Body of pancreas (tissue), 4 donors: ENCODE data around the gene UPP1.

Experiments used
- POLR2A ChIP-seq, 3 donors: fragments of 450-650 bp; IDR thresholded peaks; one replicate each; pipeline ENCODE4 v1.6.1; 2016; ENCODE audit warnings: antibody characterized with exemption in 3 of 3, mild to moderate bottlenecking in 2 of 3
- TF ChIP-seq, protein P1 (sequence below), 7 experiments: fragments of 450-650 bp in 4 of 7; fragments of 200-600 bp in 3 of 7; sonication (generic) in 3 of 7; IDR thresholded peaks; one replicate each; pipeline ENCODE4 v1.5.1; 2016 to 2019; ENCODE audit warnings: antibody characterized with exemption in 7 of 7

DNA sequence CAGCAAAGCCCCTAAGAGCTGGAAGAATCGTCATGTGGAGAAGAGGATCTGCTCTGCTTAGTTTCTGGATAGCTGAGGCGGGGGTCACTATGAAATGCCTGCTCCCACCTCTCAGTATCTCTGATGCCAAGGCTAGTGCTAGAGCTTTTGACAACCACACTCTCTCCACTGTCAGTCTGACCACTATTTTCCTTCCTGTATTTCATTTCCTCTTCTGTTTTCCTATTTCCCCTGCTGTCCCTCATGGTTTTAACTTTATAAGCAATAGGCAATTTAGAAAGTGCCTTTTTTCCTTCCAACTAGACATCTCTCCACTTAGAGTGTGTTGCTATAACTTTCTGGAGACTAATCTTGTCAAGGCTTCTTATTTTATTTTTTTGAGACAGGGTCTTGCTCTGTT lies 30.1 kb upstream of the UPP1 start:
- TF ChIP-seq, protein P1, sequence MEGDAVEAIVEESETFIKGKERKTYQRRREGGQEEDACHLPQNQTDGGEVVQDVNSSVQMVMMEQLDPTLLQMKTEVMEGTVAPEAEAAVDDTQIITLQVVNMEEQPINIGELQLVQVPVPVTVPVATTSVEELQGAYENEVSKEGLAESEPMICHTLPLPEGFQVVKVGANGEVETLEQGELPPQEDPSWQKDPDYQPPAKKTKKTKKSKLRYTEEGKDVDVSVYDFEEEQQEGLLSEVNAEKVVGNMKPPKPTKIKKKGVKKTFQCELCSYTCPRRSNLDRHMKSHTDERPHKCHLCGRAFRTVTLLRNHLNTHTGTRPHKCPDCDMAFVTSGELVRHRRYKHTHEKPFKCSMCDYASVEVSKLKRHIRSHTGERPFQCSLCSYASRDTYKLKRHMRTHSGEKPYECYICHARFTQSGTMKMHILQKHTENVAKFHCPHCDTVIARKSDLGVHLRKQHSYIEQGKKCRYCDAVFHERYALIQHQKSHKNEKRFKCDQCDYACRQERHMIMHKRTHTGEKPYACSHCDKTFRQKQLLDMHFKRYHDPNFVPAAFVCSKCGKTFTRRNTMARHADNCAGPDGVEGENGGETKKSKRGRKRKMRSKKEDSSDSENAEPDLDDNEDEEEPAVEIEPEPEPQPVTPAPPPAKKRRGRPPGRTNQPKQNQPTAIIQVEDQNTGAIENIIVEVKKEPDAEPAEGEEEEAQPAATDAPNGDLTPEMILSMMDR (IDR thresholded peaks at IDR 0.05), result no peak
- no peak for TF ChIP-seq POLR2A (IDR thresholded peaks at IDR 0.05)
